Left lung (tissue), 10 donors: ENCODE measurements around the gene CLTCL1. TPM values are rescaled to one million over a fixed set of nuclear protein-coding genes. Genes with fewer than 3 reads are reported as not detected.

ENCODE experiments used
- ATAC-seq: fragments of 200-7000 bp; cut with Tn5 transposase; one replicate; pipeline ENCODE4 v1.9.1; 2020; ENCODE audit warnings: moderate library complexity
- DNase-seq, 4 donors: peaks; one replicate each; pipeline ENCODE4 v3.0.0-alpha.2; 2013 to 2020
- H3K27ac ChIP-seq, 2 donors: fragments of 200-600 bp; sonication (generic) in 1 of 2; one replicate each; pipeline versions ENCODE4 v1.5.0 to v1.8.0; 2020 to 2021
- H3K27me3 ChIP-seq, 2 donors: fragments of 200-600 bp; sonication (generic) in 1 of 2; one replicate each; pipeline versions ENCODE4 v1.5.0 to v1.8.0; 2020 to 2021
- H3K36me3 ChIP-seq, 2 donors: fragments of 200-600 bp; sonication (generic) in 1 of 2; one replicate each; pipeline versions ENCODE4 v1.5.0 to v1.8.0; 2020 to 2021
- H3K4me1 ChIP-seq, 2 donors: fragments of 200-600 bp; one replicate each; pipeline ENCODE4 v1.8.0; 2021
- H3K4me3 ChIP-seq, 2 donors: fragments of 200-600 bp; sonication (generic) in 1 of 2; one replicate each; pipeline versions ENCODE4 v1.5.0 to v1.8.0; 2020 to 2021; ENCODE audit warnings: mild to moderate bottlenecking in 1 of 2
- H3K9me3 ChIP-seq, 2 donors: fragments of 200-600 bp; sonication (generic) in 1 of 2; one replicate each; pipeline versions ENCODE4 v1.5.0 to v1.8.0; 2020 to 2021
- CTCF ChIP-seq, 2 donors: fragments of 200-600 bp; sonication (generic) in 1 of 2; IDR thresholded peaks; one replicate each; pipeline versions ENCODE4 v1.5.0 to v1.8.0; 2021; ENCODE audit warnings: antibody characterized with exemption in 2 of 2
- intact Hi-C, 2 donors: fragments of 100-400 bp; cut with DNase I; formaldehyde crosslinking; loops; one replicate each; pipeline versions ENCODE4 v1.11.2 to v1.14.2; 2022
- polyA plus RNA-seq, 6 donors: library from polyadenylated mRNA; unstranded; fragments of 120-200 nt; gene quantifications; one replicate each; pipeline ENCODE4 v1.2.1, GENCODE V29; 2013; ENCODE audit not compliant: insufficient read length in 6 of 6
- total RNA-seq, 2 donors: library from RNA; stranded (reverse); fragmentation: NEBNext Ultra II Directional; extraction: Animal tissue kit (Norgen Biotek cat#: 25700); gene quantifications; one replicate each; pipeline ENCODE4 v1.2.1, GENCODE V29; 2021
- donor health status: DM: no; HTN: yes; CAD: no.
- donor health status: DM: no; HTN: no; CAD: no.

Gene CLTCL1
- total and polyA plus RNA-seq, 8 donors: 5.7 to 11.3 (median 9.0) TPM

- Histone ChIP-seq H3K36me3 (peaks cover 0 to 60% of the 10 kb centered on the region in 2 donors), H3K9me3 (no peaks in the 10 kb centered on the region), H3K27ac (no peak overlapping the region), H3K4me1 (no peaks in the 10 kb centered on the region), H3K27me3 (no peaks in the 10 kb centered on the region), H3K4me3 (no peak overlapping the region)
- TF ChIP-seq CTCF (IDR thresholded peaks at IDR 0.05): no peak
- DNase-seq (no peak), ATAC-seq (no peak)
- intact Hi-C loops: no loop called here
These were observed 78.5 kb downstream of the CLTCL1 start for GRCh38 chr22:19213001-19213400.

- H3K27me3 ChIP-seq: no peaks in the 10 kb centered on the region
- no peak for TF ChIP-seq CTCF (IDR thresholded peaks at IDR 0.05)
- intact Hi-C loops: no loop called here
- no peaks in the 10 kb centered on the region for H3K4me1 ChIP-seq
- H3K9me3 ChIP-seq: no peaks in the 10 kb centered on the region
- DNase-seq (no peak), ATAC-seq (no peak)
- H3K27ac ChIP-seq: no peak overlapping the region
- H3K36me3 ChIP-seq: peaks cover 0 to 66% of the 10 kb centered on the region in 2 donors
- no peak overlapping the region for H3K4me3 ChIP-seq
These were observed 79.1 kb downstream of the CLTCL1 start for GRCh38 chr22:19212302-19212870.

- no peak overlapping the region for H3K27ac ChIP-seq
- DNase-seq (no peak), ATAC-seq (no peak)
- H3K4me3 ChIP-seq: no peak overlapping the region
- no peak for TF ChIP-seq CTCF (IDR thresholded peaks at IDR 0.05)
- no peaks in the 10 kb centered on the region for H3K27me3 ChIP-seq
- H3K9me3 ChIP-seq: no peaks in the 10 kb centered on the region
- no peaks in the 10 kb centered on the region for H3K4me1 ChIP-seq
- intact Hi-C loops: no loop called here
- peaks cover 0 to 53% of the 10 kb centered on the region in 2 donors for H3K36me3 ChIP-seq
These were observed 81.3 kb downstream of the CLTCL1 start for GRCh38 chr22:19210188-19210587.

- peaks cover 0 to 43% of the 10 kb centered on the region in 2 donors for H3K36me3 ChIP-seq
- H3K4me1 ChIP-seq: no peaks in the 10 kb centered on the region
- no peak for ATAC-seq
- intact Hi-C loops: no loop called here
- H3K4me3 ChIP-seq: no peak overlapping the region
- no peak overlapping the region for H3K27ac ChIP-seq
- DNase-seq: no peak
- no peaks in the 10 kb centered on the region for H3K9me3 ChIP-seq
- H3K27me3 ChIP-seq: no peaks in the 10 kb centered on the region
- TF ChIP-seq CTCF (IDR thresholded peaks at IDR 0.05): no peak
These were observed 83.2 kb downstream of the CLTCL1 start for GRCh38 chr22:19208287-19208847.

GRCh38 chr22:19207884-19208283 is 83.6 kb downstream of the CLTCL1 start:
- no peak overlapping the region for H3K4me3 ChIP-seq
- peak in 1 of 4 donors; percentile 8 for DNase-seq
- TF ChIP-seq CTCF (IDR thresholded peaks at IDR 0.05): no peak
- no peak for ATAC-seq
- no peak overlapping the region for H3K27ac ChIP-seq
- H3K36me3 ChIP-seq: peaks cover 0 to 43% of the 10 kb centered on the region in 2 donors
- intact Hi-C loops: no loop called here
- no peaks in the 10 kb centered on the region for H3K4me1 ChIP-seq
- no peaks in the 10 kb centered on the region for H3K9me3 ChIP-seq
- no peaks in the 10 kb centered on the region for H3K27me3 ChIP-seq
